ENCODE measurements around the gene CDKAL1. TPM values are rescaled to one million over a fixed set of nuclear protein-coding genes. Genes with fewer than 3 reads are reported as not detected.

CDKAL1 gene
- total and polyA plus RNA-seq, 2 of the 8 experiments (the other 6 are each of a cell fraction or from before 2014, with no cell fraction given): 8.4 to 24.6 TPM

- H3K23ac ChIP-seq (ENCODE audit: insufficient read length): no peak overlapping the region
- no peak overlapping the region for H2BK20ac ChIP-seq (ENCODE audit: low read length)
- no peaks in the 10 kb centered on the region for H3K36me3 ChIP-seq (ENCODE audit: control insufficient read depth in 2 of 4, insufficient read depth in 4 of 4, low read length in 3 of 4)
- ChIA-PET POLR2A (ENCODE audit: partially characterized antibody) (interaction anchor here (0.6 to 1.5 kb wide), 3 partner anchors 430 to 716 kb away, joined by 3 to 4 read pairs (median 4); partner anchors contain the start of gene SOX4), CTCF (ENCODE audit: partially characterized antibody) (interaction anchor here (0.9 to 1.5 kb wide), 3 partner anchors 69 to 711 kb away, joined by 3 read pairs; no protein-coding TSS in a partner anchor)
- H3K23me2 ChIP-seq (ENCODE audit: low read depth, low read length): no peaks in the 10 kb centered on the region
- DNase-seq (ENCODE audit: low read depth in 1 of 2, low spot score in 2 of 2) (no peak), FAIRE-seq (peak; percentile 42)
- 79% methylated on average over 6 of the region's 6 CpGs; no CpG with 5 or more reads in 1 of the 2 experiments for WGBS, 2 experiments (ENCODE audit: extremely low coverage in 1 of 2, insufficient coverage in 1 of 2, insufficient read length in 1 of 2, insufficient replicate concordance in 2 of 2, low coverage in 1 of 2, low lambda C conversion rate in 2 of 2, missing lambda C conversion rate in 1 of 2)
- peak overlapping the region; percentile 14; the same call in 1 of the 2 replicates for H2BK5ac ChIP-seq (ENCODE audit: low read depth, low read length)
- H3K9ac ChIP-seq (replicated peaks in 1 of 4; ENCODE audit: extremely low read depth in 1 of 4, low read depth in 3 of 4, low read length in 3 of 4): no peak overlapping the region
- no peaks in the 10 kb centered on the region for H3K27me3 ChIP-seq (replicated peaks in 1 of 4; ENCODE audit: control insufficient read depth in 3 of 4, extremely low read depth in 1 of 4, insufficient read depth in 3 of 4, low read length in 3 of 4)
- no peak overlapping the region for H2AK5ac ChIP-seq (ENCODE audit: low read depth, low read length)
- H3K79me1 ChIP-seq (ENCODE audit: low read depth, low read length): no peaks in the 10 kb centered on the region
- H2AFZ ChIP-seq (ENCODE audit: low read length): no peak overlapping the region
- no peak overlapping the region for H4K8ac ChIP-seq (ENCODE audit: extremely low read depth, insufficient read depth, low read length)
- H3K4me1 ChIP-seq (replicated peaks in 1 of 4; ENCODE audit: control insufficient read depth in 3 of 4, insufficient read depth in 4 of 4, low read length in 3 of 4): peaks cover 2 to 19% (median 13%) of the 10 kb centered on the region in 4 experiments; a peak in 6 of 7 replicates
- H3K27ac ChIP-seq (ENCODE audit: low read depth, low read length): no peak overlapping the region
- no peak overlapping the region for H3K18ac ChIP-seq (ENCODE audit: extremely low read depth, low read length)
- no peaks in the 10 kb centered on the region for H3K79me2 ChIP-seq (ENCODE audit: control insufficient read depth in 1 of 2, insufficient read depth in 2 of 2, low read length in 2 of 2)
- no peak overlapping the region for H3K4me3 ChIP-seq (ENCODE audit: extremely low read depth in 1 of 4, insufficient read depth in 2 of 4, low read depth in 3 of 4, low read length in 4 of 4)
- H3K14ac ChIP-seq (ENCODE audit: insufficient read length): no peak overlapping the region
- peak overlapping the region; percentile 67 for H4K91ac ChIP-seq (replicated peaks; ENCODE audit: insufficient read length, low read length)
- no peak overlapping the region for H4K5ac ChIP-seq (ENCODE audit: insufficient read length, low read depth, low read length)
- no peak overlapping the region for H2BK120ac ChIP-seq (replicated peaks; ENCODE audit: low read depth, low read length)
- H3K4me2 ChIP-seq (ENCODE audit: insufficient read depth in 1 of 2, low read depth in 2 of 2, low read length in 2 of 2): no peak overlapping the region
- H3K9me3 ChIP-seq (ENCODE audit: insufficient read depth in 2 of 2, low read depth in 1 of 2, low read length in 1 of 2): no peaks in the 10 kb centered on the region
- H2BK12ac ChIP-seq (ENCODE audit: low read depth, low read length): peak overlapping the region; percentile 20; the same call in 1 of the 2 replicates
- no peak overlapping the region for H2BK15ac ChIP-seq (ENCODE audit: low read length)
- H4K20me1 ChIP-seq (replicated peaks in 1 of 2; ENCODE audit: control insufficient read depth in 1 of 2, insufficient read depth in 2 of 2, low read length in 2 of 2): no peaks in the 10 kb centered on the region
- no peak overlapping the region for H3K56ac ChIP-seq (replicated peaks; ENCODE audit: insufficient read length, low read depth, low read length)
- peak overlapping the region; percentile 8 for H3K4ac ChIP-seq (replicated peaks; ENCODE audit: insufficient read length, low read depth, low read length)
- TF ChIP-seq, protein P1, sequence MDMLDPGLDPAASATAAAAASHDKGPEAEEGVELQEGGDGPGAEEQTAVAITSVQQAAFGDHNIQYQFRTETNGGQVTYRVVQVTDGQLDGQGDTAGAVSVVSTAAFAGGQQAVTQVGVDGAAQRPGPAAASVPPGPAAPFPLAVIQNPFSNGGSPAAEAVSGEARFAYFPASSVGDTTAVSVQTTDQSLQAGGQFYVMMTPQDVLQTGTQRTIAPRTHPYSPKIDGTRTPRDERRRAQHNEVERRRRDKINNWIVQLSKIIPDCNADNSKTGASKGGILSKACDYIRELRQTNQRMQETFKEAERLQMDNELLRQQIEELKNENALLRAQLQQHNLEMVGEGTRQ (IDR thresholded peaks at IDR 0.05; ENCODE audit: low read length): no peak
- no peak for TF ChIP-seq RAD21 (IDR thresholded peaks at IDR 0.05 in 1 of 2, conservative IDR thresholded peaks at IDR 0.05 in 1 of 2; ENCODE audit: low read depth in 2 of 2, low read length in 2 of 2)
- TF ChIP-seq RXRA (IDR thresholded peaks at IDR 0.05; ENCODE audit: insufficient read depth, low read depth, low read length): no peak
- no peak for TF ChIP-seq TEAD4 (IDR thresholded peaks at IDR 0.05; ENCODE audit: low read depth, low read length)
- no peak for TF ChIP-seq GABPA (IDR thresholded peaks at IDR 0.05; ENCODE audit: borderline replicate concordance, insufficient read depth, low read length)
- no peak for TF ChIP-seq SP1 (IDR thresholded peaks at IDR 0.05; ENCODE audit: low read depth, low read length)
- no peak for TF ChIP-seq TCF12 (IDR thresholded peaks at IDR 0.05; ENCODE audit: low read depth, low read length)
- no peak for TF ChIP-seq SRF (IDR thresholded peaks at IDR 0.05; ENCODE audit: low read depth, low read length)
- no peak for TF ChIP-seq GTF2F1 (IDR thresholded peaks at IDR 0.05; ENCODE audit: borderline replicate concordance, low read depth, low read length)
These were observed 343.0 kb downstream of the CDKAL1 start for GRCh38 chr6:20877008-20877937.

All from H1 (cell line).